MM.1S (cell line): Measurements from ENCODE around the gene YEATS2.

ENCODE experiments used
- DNase-seq: peaks from one replicate; pipeline ENCODE4 v3.0.0-alpha.2; 2015
- H2AFZ ChIP-seq: fragments of 300-600 bp; sonication (generic); 2 replicates; pipeline ENCODE4 v1.6.0; 2016; ENCODE audit warnings: antibody characterized with exemption, low read length
- H3F3A ChIP-seq: fragments of 300-600 bp; sonication (generic); 2 replicates; pipeline ENCODE4 v1.6.1; 2016; ENCODE audit warnings: mild to moderate bottlenecking, antibody characterized with exemption, low read length, moderate library complexity, mixed read lengths; ENCODE audit not compliant: insufficient read depth
- H3K27ac ChIP-seq: fragments of 300-600 bp; sonication (generic); 2 replicates; pipeline ENCODE4 v1.5.1; 2016; ENCODE audit warnings: mild to moderate bottlenecking, low read length
- H3K27me3 ChIP-seq: fragments of 300-600 bp; sonication (generic); replicated peaks from 2 replicates; pipeline ENCODE4 v1.6.0; 2016; ENCODE audit warnings: low read length; ENCODE audit not compliant: insufficient read depth
- H3K36me3 ChIP-seq: fragments of 300-600 bp; sonication (generic); replicated peaks from 2 replicates; pipeline ENCODE4 v1.6.1; 2016; ENCODE audit warnings: mild to moderate bottlenecking, low read length, mixed read lengths; ENCODE audit not compliant: insufficient read depth
- H3K4me1 ChIP-seq: fragments of 300-600 bp; sonication (generic); 2 replicates; pipeline ENCODE4 v1.6.1; 2016; ENCODE audit warnings: low read length, mixed read lengths
- H3K4me2 ChIP-seq: fragments of 300-600 bp; sonication (generic); 2 replicates; pipeline ENCODE4 v1.6.0; 2016; ENCODE audit warnings: low read depth, low read length
- H3K4me3 ChIP-seq: fragments of 300-600 bp; sonication (generic); 2 replicates; pipeline ENCODE4 v1.5.1; 2016; ENCODE audit warnings: low read length, mixed read lengths
- H3K79me2 ChIP-seq: fragments of 300-600 bp; sonication (generic); 2 replicates; pipeline ENCODE4 v1.6.1; 2016; ENCODE audit warnings: mixed run types, low read length, mixed read lengths
- H3K9ac ChIP-seq: fragments of 300-600 bp; sonication (generic); 2 replicates; pipeline ENCODE4 v1.6.1; 2016; ENCODE audit warnings: low read length, mixed read lengths
- H3K9me2 ChIP-seq: fragments of 300-600 bp; sonication (generic); replicated peaks from 2 replicates; pipeline ENCODE4 v1.6.1; 2016; ENCODE audit warnings: mild to moderate bottlenecking, low read length, mixed read lengths; ENCODE audit not compliant: insufficient read depth
- H3K9me3 ChIP-seq: fragments of 300-600 bp; sonication (generic); replicated peaks from 2 replicates; pipeline ENCODE4 v1.6.1; 2016; ENCODE audit warnings: mild to moderate bottlenecking, low read length, mixed read lengths; ENCODE audit not compliant: insufficient read depth
- H4K20me1 ChIP-seq: fragments of 300-600 bp; sonication (generic); 2 replicates; pipeline ENCODE4 v1.6.1; 2016; ENCODE audit warnings: mild to moderate bottlenecking, low read length, moderate library complexity, mixed read lengths; ENCODE audit not compliant: insufficient read depth
- CTCF ChIP-seq: fragments of 300-600 bp; sonication (generic); IDR thresholded peaks from 2 replicates; pipeline ENCODE4 v1.5.1; 2016; ENCODE audit warnings: antibody characterized with exemption, low read length, mixed read lengths
- EZH2 ChIP-seq: fragments of 300-600 bp; sonication (generic); optimal IDR thresholded peaks from 2 replicates; pipeline ENCODE3; 2017; ENCODE audit warnings: low read depth, mild to moderate bottlenecking, antibody characterized with exemption, low read length, mixed read lengths
- EZH2phosphoT487 ChIP-seq: fragments of 300-600 bp; sonication (generic); IDR thresholded peaks from 2 replicates; pipeline ENCODE4 v1.6.1; 2018; ENCODE audit warnings: antibody characterized with exemption, low read length

Gene YEATS2

GRCh38 chr3:183697610-183698317 lies at the start of gene YEATS2:
YEATS2 (plus strand) TSS chr3:183697797; CDS start chr3:183715163, 17,366 bp downstream.
- H4K20me1 ChIP-seq = peaks cover 5% of the 10 kb centered on the region; the same call in 1 of the 2 replicates
- H3K9me3 ChIP-seq = no peaks in the 10 kb centered on the region
- H3K9ac ChIP-seq = peak within 1 kb of the TSS; percentile 80
- peak; percentile 82 for DNase-seq
- H3K27me3 ChIP-seq = no peaks in the 10 kb centered on the region
- peak within 1 kb of the TSS; percentile 92 for H3K4me3 ChIP-seq
- peak within 1 kb of the TSS; percentile 71 for H3K27ac ChIP-seq
- H3K4me1 ChIP-seq = peaks cover 15% of the 10 kb centered on the region
- peak within 1 kb of the TSS; percentile 88 for H2AFZ ChIP-seq
- peaks cover 4% of the 10 kb centered on the region; the same call in 1 of the 2 replicates for H3K36me3 ChIP-seq
- no peak for TF ChIP-seq CTCF
- TF ChIP-seq EZH2phosphoT487 = no peak
- TF ChIP-seq EZH2 = no peak
- H3K79me2 ChIP-seq = peaks cover 51% of the 10 kb centered on the region
- H3K4me2 ChIP-seq = peak within 1 kb of the TSS; percentile 77
- H3K9me2 ChIP-seq = no peaks in the 10 kb centered on the region
- H3F3A ChIP-seq = peaks cover 15% of the 10 kb centered on the region

- Histone ChIP-seq H3K9ac (no peak overlapping the region), H3K4me2 (no peak overlapping the region), H3K4me3 (no peak overlapping the region), H2AFZ (no peak overlapping the region), H3F3A (no peaks in the 10 kb centered on the region), H3K27me3 (no peaks in the 10 kb centered on the region), H3K9me2 (no peaks in the 10 kb centered on the region), H3K4me1 (no peaks in the 10 kb centered on the region), H3K9me3 (no peaks in the 10 kb centered on the region), H3K79me2 (peaks cover 9% of the 10 kb centered on the region; the same call in 1 of the 2 replicates), H3K27ac (no peak overlapping the region), H3K36me3 (no peaks in the 10 kb centered on the region), H4K20me1 (no peaks in the 10 kb centered on the region)
- DNase-seq = no peak
- TF ChIP-seq CTCF (no peak), EZH2 (no peak)
Observed at GRCh38 chr3:183650554-183650953, 47.0 kb upstream of the YEATS2 start.

- DNase-seq = no peak
Observed at GRCh38 chr3:183653209-183654064, 44.2 kb upstream of the YEATS2 start.

More at GRCh38 chr3:183653209-183654064, 44.2 kb upstream of the YEATS2 start:
- H3K27me3 ChIP-seq = no peaks in the 10 kb centered on the region
- no peaks in the 10 kb centered on the region for H3K9me3 ChIP-seq
- no peak overlapping the region for H2AFZ ChIP-seq
- no peaks in the 10 kb centered on the region for H3K4me1 ChIP-seq
- no peak overlapping the region for H3K9ac ChIP-seq
- H3K4me3 ChIP-seq = no peak overlapping the region
- H3K36me3 ChIP-seq = no peaks in the 10 kb centered on the region
- no peaks in the 10 kb centered on the region for H3K9me2 ChIP-seq
- no peak overlapping the region for H3K27ac ChIP-seq
- no peak for TF ChIP-seq EZH2phosphoT487
- no peak for TF ChIP-seq EZH2
- no peak for TF ChIP-seq CTCF
- H3K4me2 ChIP-seq = no peak overlapping the region
- no peaks in the 10 kb centered on the region for H4K20me1 ChIP-seq
- H3K79me2 ChIP-seq = peaks cover 9% of the 10 kb centered on the region; the same call in 1 of the 2 replicates
- no peaks in the 10 kb centered on the region for H3F3A ChIP-seq
